CD14-positive monocyte (primary cell): ENCODE measurements around the gene CST2. TPM values are rescaled to one million over a fixed set of nuclear protein-coding genes. Genes with fewer than 3 reads are reported as not detected.

Source experiments
- DNase-seq, 3 donors: peaks; one replicate each; pipeline ENCODE4 v3.0.0-alpha.2; 2011 to 2022
- H2AFZ ChIP-seq: 2 replicates; pipeline ENCODE4 v1.6.0; 2012; ENCODE audit warnings: mild to moderate bottlenecking, low read depth, low read length, inconsistent platforms; ENCODE audit not compliant: insufficient read depth, poor library complexity, severe bottlenecking
- H3K27ac ChIP-seq, 2 donors: 1 replicate in 1 of 2; 2 replicates in 1 of 2; pipeline ENCODE4 v1.5.1; 2012 to 2013; ENCODE audit warnings: low read length in 2 of 2, control low read depth in 1 of 2, inconsistent platforms in 1 of 2, low read depth in 1 of 2, mild to moderate bottlenecking in 1 of 2
- H3K27me3 ChIP-seq, 2 donors: one replicate each; pipeline versions ENCODE4 v1.6.0 to v1.6.1; 2011 to 2013; ENCODE audit warnings: low read length in 2 of 2; ENCODE audit not compliant: control insufficient read depth in 2 of 2, insufficient read depth in 2 of 2
- H3K36me3 ChIP-seq, 2 donors: replicated peaks in 1 of 2; 1 replicate in 1 of 2; 2 replicates in 1 of 2; pipeline versions ENCODE4 v1.5.1 to v1.6.1; 2012 to 2013; ENCODE audit warnings: low read length in 2 of 2, control low read depth in 1 of 2, inconsistent platforms in 1 of 2, mild to moderate bottlenecking in 1 of 2; ENCODE audit not compliant: insufficient read depth in 2 of 2, control insufficient read depth in 1 of 2
- H3K4me1 ChIP-seq, 2 donors: 1 replicate in 1 of 2; 2 replicates in 1 of 2; pipeline versions ENCODE4 v1.5.1 to v1.6.1; 2012 to 2013; ENCODE audit warnings: low read length in 2 of 2, control low read depth in 1 of 2, inconsistent platforms in 1 of 2, mild to moderate bottlenecking in 1 of 2, moderate library complexity in 1 of 2; ENCODE audit not compliant: insufficient read depth in 2 of 2, control insufficient read depth in 1 of 2
- H3K4me2 ChIP-seq: replicated peaks from 2 replicates; pipeline ENCODE3; 2012; ENCODE audit warnings: low read length, moderate library complexity, mild to moderate bottlenecking; ENCODE audit not compliant: poor library complexity, severe bottlenecking; ENCODE audit errors: extremely low read depth
- H3K4me3 ChIP-seq, 3 experiments: fragments of 200-600 bp in 1 of 3; sonication (generic) in 1 of 3; replicated peaks in 1 of 3; 1 replicate in 2 of 3; 2 replicates in 1 of 3; pipeline ENCODE4 v1.5.1; 2011 to 2013; ENCODE audit warnings: low read length in 3 of 3, mild to moderate bottlenecking in 3 of 3, control low read depth in 2 of 3, low read depth in 2 of 3, inconsistent platforms in 1 of 3, moderate library complexity in 1 of 3
- H3K79me2 ChIP-seq: 2 replicates; pipeline ENCODE4 v1.6.0; 2012; ENCODE audit warnings: mild to moderate bottlenecking, control low read depth, inconsistent platforms, low read length, moderate library complexity; ENCODE audit not compliant: insufficient read depth
- H3K9ac ChIP-seq: 2 replicates; pipeline ENCODE4 v1.6.0; 2017; ENCODE audit warnings: low read length, mild to moderate bottlenecking; ENCODE audit not compliant: insufficient read depth, poor library complexity, severe bottlenecking
- H3K9me3 ChIP-seq, 2 donors: replicated peaks in 1 of 2; 1 replicate in 1 of 2; 2 replicates in 1 of 2; pipeline versions ENCODE4 v1.5.1 to v1.6.1; 2012 to 2013; ENCODE audit warnings: low read length in 2 of 2, control low read depth in 1 of 2; ENCODE audit not compliant: control insufficient read depth in 1 of 2, insufficient read depth in 1 of 2
- H4K20me1 ChIP-seq: 2 replicates; pipeline ENCODE4 v1.6.0; 2012; ENCODE audit warnings: mild to moderate bottlenecking, low read length, control low read depth, moderate library complexity; ENCODE audit not compliant: insufficient read depth
- H3K27ac Mint-ChIP-seq, 7 donors: one replicate each; pipeline ENCODE4 v1.8.0; 2020; ENCODE audit warnings: mild to moderate bottlenecking in 7 of 7, mixed read lengths in 7 of 7, moderate library complexity in 6 of 7, inconsistent platforms in 2 of 7
- H3K27me3 Mint-ChIP-seq, 3 donors: one replicate each; pipeline ENCODE4 v1.8.0; 2021 to 2022; ENCODE audit warnings: low read depth in 3 of 3, mild to moderate bottlenecking in 3 of 3, mixed read lengths in 3 of 3, moderate library complexity in 3 of 3, inconsistent platforms in 1 of 3
- H3K36me3 Mint-ChIP-seq, 2 donors: one replicate each; pipeline ENCODE4 v1.8.0; 2020; ENCODE audit warnings: mixed read lengths in 2 of 2, inconsistent platforms in 1 of 2, mild to moderate bottlenecking in 1 of 2
- H3K4me1 Mint-ChIP-seq: one replicate; pipeline ENCODE4 v1.8.0; 2020; ENCODE audit warnings: mild to moderate bottlenecking, mixed read lengths
- H3K4me3 Mint-ChIP-seq, 2 donors: one replicate each; pipeline ENCODE4 v1.8.0; 2020; ENCODE audit warnings: mild to moderate bottlenecking in 2 of 2, mixed read lengths in 2 of 2, moderate library complexity in 1 of 2
- H3K9me3 Mint-ChIP-seq, 7 donors: one replicate each; pipeline ENCODE4 v1.8.0; 2020 to 2022; ENCODE audit warnings: mixed read lengths in 7 of 7, mild to moderate bottlenecking in 6 of 7, moderate library complexity in 6 of 7, inconsistent platforms in 2 of 7
- WGBS: methylation state at CpG from one replicate; pipeline ENCODE4 v1.1.5; 2013; ENCODE audit warnings: missing lambda C conversion rate; ENCODE audit not compliant: insufficient coverage; 5-methylcytosine and 5-hydroxymethylcytosine counted together
- intact Hi-C, 2 donors: fragments of 100-400 bp; cut with micrococcal nuclease; formaldehyde crosslinking; loops; one replicate each; pipeline versions ENCODE4 v1.15.0 to v1.15.1; 2023
- polyA plus RNA-seq, 3 donors: library from polyadenylated mRNA; depleted of rRNA in 1 of 3; unstranded in 2 of 3; stranded (reverse) in 1 of 3; fragments of 300-500 nt in 2 of 3; fragments of >200 nt in 1 of 3; fragmentation: Illumina TruSeq in 2 of 3; gene quantifications; 1 replicate in 2 of 3; 2 replicates in 1 of 3; pipeline ENCODE4 v1.2.3, GENCODE V29; 2012 to 2021
- TF ChIP-seq, protein P1 (sequence below): fragments of 200-600 bp; IDR thresholded peaks from one replicate; pipeline ENCODE4 v1.8.0; 2022; ENCODE audit warnings: antibody characterized with exemption, mild to moderate bottlenecking

CST2 gene
- polyA plus RNA-seq, 3 donors: not detected

DNA sequence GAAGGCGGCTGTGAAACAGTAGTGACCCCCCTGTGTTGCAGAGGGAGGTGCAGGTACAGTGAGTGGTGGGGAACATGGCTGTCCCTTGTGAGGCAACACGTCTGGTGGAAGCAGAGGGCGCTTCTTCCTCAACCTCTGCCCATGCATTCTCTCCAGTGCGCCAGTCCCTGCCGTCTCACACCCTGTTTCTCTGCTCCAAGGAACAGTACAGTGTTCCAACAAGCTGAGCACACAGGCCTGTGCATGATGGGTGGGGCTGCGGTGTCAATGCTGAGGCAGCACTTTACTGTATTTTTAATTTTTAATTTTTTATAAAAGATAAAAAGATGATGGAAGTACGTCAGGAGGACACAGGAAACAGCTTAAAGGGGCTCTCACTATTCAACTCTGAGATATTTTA, 32.5 kb downstream of the CST2 start:
- no peak overlapping the region for H2AFZ ChIP-seq
- intact Hi-C loops: no loop called here

DNA sequence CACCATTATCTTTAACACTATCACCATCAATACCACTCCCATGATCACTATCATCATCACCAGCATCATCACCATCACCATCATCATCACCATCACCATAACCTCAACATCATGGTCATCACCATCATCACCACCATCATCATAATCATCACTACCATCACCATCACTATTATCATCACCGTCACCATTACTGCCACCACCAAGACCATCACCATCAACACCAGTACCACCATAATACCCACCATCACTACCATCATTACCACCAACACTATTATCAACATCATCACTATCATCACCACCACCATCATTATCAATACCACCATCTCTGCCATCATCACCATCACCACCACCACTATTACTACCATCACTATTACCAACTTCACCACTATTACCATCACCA, 43.1 kb downstream of the CST2 start:
- Histone ChIP-seq H2AFZ (no peak overlapping the region), H4K20me1 (no peaks in the 10 kb centered on the region), H3K79me2 (no peaks in the 10 kb centered on the region), H3K4me1 (no peaks in the 10 kb centered on the region), H3K4me2 (no peak overlapping the region), H3K27ac (no peak overlapping the region), H3K27me3 (no peaks in the 10 kb centered on the region), H3K9ac (no peak overlapping the region), H3K4me3 (no peak overlapping the region), H3K36me3 (no peaks in the 10 kb centered on the region), H3K9me3 (no peaks in the 10 kb centered on the region)
- Mint-ChIP-seq H3K27me3 (peaks cover 0 to 4% (median 0%) of the 10 kb centered on the region in 3 donors), H3K9me3 (peaks cover 0 to under 1% (median 0%) of the 10 kb centered on the region in 7 donors), H3K27ac (no peak overlapping the region), H3K4me3 (no peak overlapping the region), H3K4me1 (no peaks in the 10 kb centered on the region), H3K36me3 (no peaks in the 10 kb centered on the region)
- TF ChIP-seq, protein P1, sequence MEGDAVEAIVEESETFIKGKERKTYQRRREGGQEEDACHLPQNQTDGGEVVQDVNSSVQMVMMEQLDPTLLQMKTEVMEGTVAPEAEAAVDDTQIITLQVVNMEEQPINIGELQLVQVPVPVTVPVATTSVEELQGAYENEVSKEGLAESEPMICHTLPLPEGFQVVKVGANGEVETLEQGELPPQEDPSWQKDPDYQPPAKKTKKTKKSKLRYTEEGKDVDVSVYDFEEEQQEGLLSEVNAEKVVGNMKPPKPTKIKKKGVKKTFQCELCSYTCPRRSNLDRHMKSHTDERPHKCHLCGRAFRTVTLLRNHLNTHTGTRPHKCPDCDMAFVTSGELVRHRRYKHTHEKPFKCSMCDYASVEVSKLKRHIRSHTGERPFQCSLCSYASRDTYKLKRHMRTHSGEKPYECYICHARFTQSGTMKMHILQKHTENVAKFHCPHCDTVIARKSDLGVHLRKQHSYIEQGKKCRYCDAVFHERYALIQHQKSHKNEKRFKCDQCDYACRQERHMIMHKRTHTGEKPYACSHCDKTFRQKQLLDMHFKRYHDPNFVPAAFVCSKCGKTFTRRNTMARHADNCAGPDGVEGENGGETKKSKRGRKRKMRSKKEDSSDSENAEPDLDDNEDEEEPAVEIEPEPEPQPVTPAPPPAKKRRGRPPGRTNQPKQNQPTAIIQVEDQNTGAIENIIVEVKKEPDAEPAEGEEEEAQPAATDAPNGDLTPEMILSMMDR: no peak
- 100% methylated on average over 1 of the region's 1 CpG for WGBS
- intact Hi-C loops: no loop called here
- no peak for DNase-seq

More for the DNA sequence above, 32.5 kb downstream of the CST2 start:
- H3K9me3 ChIP-seq: no peaks in the 10 kb centered on the region
- no peaks in the 10 kb centered on the region for H4K20me1 ChIP-seq
- no peak overlapping the region for H3K9ac ChIP-seq
- H3K36me3 Mint-ChIP-seq: no peaks in the 10 kb centered on the region
- H3K4me1 ChIP-seq: no peaks in the 10 kb centered on the region
- peaks cover 0 to 4% (median 0%) of the 10 kb centered on the region in 7 donors for H3K9me3 Mint-ChIP-seq
- H3K4me1 Mint-ChIP-seq: no peaks in the 10 kb centered on the region
- H3K36me3 ChIP-seq: no peaks in the 10 kb centered on the region
- TF ChIP-seq, protein P1: no peak
- H3K4me3 Mint-ChIP-seq: no peak overlapping the region
- no peaks in the 10 kb centered on the region for H3K27me3 ChIP-seq
- no peak overlapping the region for H3K4me3 ChIP-seq
- no peaks in the 10 kb centered on the region for H3K79me2 ChIP-seq
- no peak overlapping the region for H3K4me2 ChIP-seq
- DNase-seq: no peak
- peaks cover 6 to 7% (median 7%) of the 10 kb centered on the region in 3 donors for H3K27me3 Mint-ChIP-seq
- no peak overlapping the region for H3K27ac Mint-ChIP-seq
- no peak overlapping the region for H3K27ac ChIP-seq
- WGBS: no CpG with 5 or more reads among the region's 7 CpGs
